ENCODE results near the gene FBXL20. TPM values are rescaled to one million over a fixed set of nuclear protein-coding genes. Genes with fewer than 3 reads are reported as not detected.

The FBXL20 gene
- polyA plus RNA-seq, 1 donor (not counting 4 experiments of a cell fraction or from before 2014, with no cell fraction given), result 4.9 TPM

GRCh38 chr17:39305978-39306377 lies 95.4 kb downstream of the FBXL20 start:
- H3K4me3 ChIP-seq (ENCODE audit: control insufficient read depth in 2 of 3, extremely low read depth in 1 of 3, insufficient read depth in 2 of 3, low read depth in 1 of 3, low read length in 3 of 3), result no peak overlapping the region
- no peak overlapping the region for H3K4me2 ChIP-seq (ENCODE audit: control insufficient read depth, extremely low read depth, insufficient read depth, low read depth, low read length)
- no peak overlapping the region for H3K27ac ChIP-seq (ENCODE audit: control insufficient read depth, insufficient read depth, low read length)
- no peak overlapping the region for H3K9ac ChIP-seq (ENCODE audit: control insufficient read depth, extremely low read depth, insufficient read depth, low read length)
- H3K36me3 ChIP-seq (ENCODE audit: control insufficient read depth in 2 of 2, extremely low read depth in 1 of 2, insufficient read depth in 2 of 2, low read length in 2 of 2), result peaks cover 0 to 3% of the 10 kb centered on the region in 2 experiments
- no peaks in the 10 kb centered on the region for H4K20me1 ChIP-seq (ENCODE audit: control insufficient read depth, extremely low read depth, insufficient read depth, low read length)
- no peaks in the 10 kb centered on the region for H3K79me2 ChIP-seq (ENCODE audit: control insufficient read depth, insufficient read depth, low read length)
- H2AFZ ChIP-seq (ENCODE audit: control insufficient read depth, low read length), result no peak overlapping the region
- TF ChIP-seq, protein P1, sequence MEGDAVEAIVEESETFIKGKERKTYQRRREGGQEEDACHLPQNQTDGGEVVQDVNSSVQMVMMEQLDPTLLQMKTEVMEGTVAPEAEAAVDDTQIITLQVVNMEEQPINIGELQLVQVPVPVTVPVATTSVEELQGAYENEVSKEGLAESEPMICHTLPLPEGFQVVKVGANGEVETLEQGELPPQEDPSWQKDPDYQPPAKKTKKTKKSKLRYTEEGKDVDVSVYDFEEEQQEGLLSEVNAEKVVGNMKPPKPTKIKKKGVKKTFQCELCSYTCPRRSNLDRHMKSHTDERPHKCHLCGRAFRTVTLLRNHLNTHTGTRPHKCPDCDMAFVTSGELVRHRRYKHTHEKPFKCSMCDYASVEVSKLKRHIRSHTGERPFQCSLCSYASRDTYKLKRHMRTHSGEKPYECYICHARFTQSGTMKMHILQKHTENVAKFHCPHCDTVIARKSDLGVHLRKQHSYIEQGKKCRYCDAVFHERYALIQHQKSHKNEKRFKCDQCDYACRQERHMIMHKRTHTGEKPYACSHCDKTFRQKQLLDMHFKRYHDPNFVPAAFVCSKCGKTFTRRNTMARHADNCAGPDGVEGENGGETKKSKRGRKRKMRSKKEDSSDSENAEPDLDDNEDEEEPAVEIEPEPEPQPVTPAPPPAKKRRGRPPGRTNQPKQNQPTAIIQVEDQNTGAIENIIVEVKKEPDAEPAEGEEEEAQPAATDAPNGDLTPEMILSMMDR (optimal IDR thresholded peaks at IDR 0.05 in 1 of 3, IDR thresholded peaks at IDR 0.05 in 1 of 3, conservative IDR thresholded peaks at IDR 0.05 in 1 of 3; ENCODE audit: extremely low read depth in 1 of 3, insufficient read depth in 2 of 3, low read length in 3 of 3), result no peak
- TF ChIP-seq EZH2 (IDR thresholded peaks at IDR 0.05; ENCODE audit: low read length), result no peak
- H3K4me1 ChIP-seq (ENCODE audit: control insufficient read depth, extremely low read depth, insufficient read depth, low read length), result no peaks in the 10 kb centered on the region
- H3K27me3 ChIP-seq (ENCODE audit: control insufficient read depth, extremely low read depth, insufficient read depth, low read length), result no peaks in the 10 kb centered on the region
- DNase-seq (ENCODE audit: low read depth, low spot score) (no peak), FAIRE-seq (no peak)
- H3K9me1 ChIP-seq (ENCODE audit: control insufficient read depth, extremely low read depth, insufficient read depth, low read length), result no peaks in the 10 kb centered on the region
- dilution Hi-C loops (cut with MboI; ENCODE audit: extremely low pct_ligation_motif_present, low sequenced_read_pairs), result no loop called here
- H3K9me3 ChIP-seq (ENCODE audit: control insufficient read depth, low read depth, low read length), result no peaks in the 10 kb centered on the region

DNA sequence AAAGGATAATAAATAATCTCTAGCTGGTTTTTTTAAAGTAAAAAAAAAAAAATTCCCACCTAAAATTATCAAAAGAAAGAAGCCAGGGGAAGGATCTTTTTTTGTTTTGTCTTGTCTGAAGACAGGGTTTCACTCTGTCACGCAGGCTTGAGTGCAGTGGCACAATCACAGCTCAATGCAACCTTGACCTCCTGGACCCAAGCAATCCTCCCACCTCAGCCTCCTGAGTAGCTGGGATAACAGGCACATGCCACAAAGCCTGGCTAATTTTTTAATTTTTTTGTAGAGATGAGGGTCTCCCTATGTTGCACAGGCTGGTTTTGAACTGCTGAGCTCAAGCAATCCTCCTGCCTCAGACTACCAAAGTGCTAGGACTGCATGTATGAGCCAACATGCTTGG lies 97.2 kb downstream of the FBXL20 start:
- H3K9ac ChIP-seq (ENCODE audit: control insufficient read depth, extremely low read depth, insufficient read depth, low read length), result no peak overlapping the region
- TF ChIP-seq, protein P1 (optimal IDR thresholded peaks at IDR 0.05 in 1 of 3, IDR thresholded peaks at IDR 0.05 in 1 of 3, conservative IDR thresholded peaks at IDR 0.05 in 1 of 3; ENCODE audit: extremely low read depth in 1 of 3, insufficient read depth in 2 of 3, low read length in 3 of 3), result no peak
- TF ChIP-seq EZH2 (IDR thresholded peaks at IDR 0.05; ENCODE audit: low read length), result no peak
- no peaks in the 10 kb centered on the region for H3K79me2 ChIP-seq (ENCODE audit: control insufficient read depth, insufficient read depth, low read length)
- H3K27ac ChIP-seq (ENCODE audit: control insufficient read depth, insufficient read depth, low read length), result no peak overlapping the region
- H3K4me1 ChIP-seq (ENCODE audit: control insufficient read depth, extremely low read depth, insufficient read depth, low read length), result no peaks in the 10 kb centered on the region
- dilution Hi-C loops (cut with MboI; ENCODE audit: extremely low pct_ligation_motif_present, low sequenced_read_pairs), result no loop called here
- H2AFZ ChIP-seq (ENCODE audit: control insufficient read depth, low read length), result no peak overlapping the region
- H3K9me1 ChIP-seq (ENCODE audit: control insufficient read depth, extremely low read depth, insufficient read depth, low read length), result no peaks in the 10 kb centered on the region
- H3K4me2 ChIP-seq (ENCODE audit: control insufficient read depth, extremely low read depth, insufficient read depth, low read depth, low read length), result no peak overlapping the region
- H3K9me3 ChIP-seq (ENCODE audit: control insufficient read depth, low read depth, low read length), result no peaks in the 10 kb centered on the region
- no peak for FAIRE-seq
- peaks cover 0 to 3% of the 10 kb centered on the region in 2 experiments for H3K36me3 ChIP-seq (ENCODE audit: control insufficient read depth in 2 of 2, extremely low read depth in 1 of 2, insufficient read depth in 2 of 2, low read length in 2 of 2)
- no peak for DNase-seq (ENCODE audit: low read depth, low spot score)
- H3K4me3 ChIP-seq (ENCODE audit: control insufficient read depth in 2 of 3, extremely low read depth in 1 of 3, insufficient read depth in 2 of 3, low read depth in 1 of 3, low read length in 3 of 3), result no peak overlapping the region
- no peaks in the 10 kb centered on the region for H4K20me1 ChIP-seq (ENCODE audit: control insufficient read depth, extremely low read depth, insufficient read depth, low read length)
- no peaks in the 10 kb centered on the region for H3K27me3 ChIP-seq (ENCODE audit: control insufficient read depth, extremely low read depth, insufficient read depth, low read length)
